Mesothelial cell of epicardium (in vitro differentiated cells): ENCODE results near the gene EDIL3. TPM values are rescaled to one million over a fixed set of nuclear protein-coding genes. Genes with fewer than 3 reads are reported as not detected.

Experiments
- DNase-seq, 2 experiments: peaks; one replicate each; pipeline ENCODE4 v3.0.0; 2021; ENCODE audit warnings: low spot score in 2 of 2; ENCODE audit not compliant: unreplicated experiment in 2 of 2
- H3K27ac Mint-ChIP-seq: 2 replicates; pipeline ENCODE4 v1.8.0; 2021; ENCODE audit warnings: mixed read lengths
- H3K27me3 Mint-ChIP-seq: 2 replicates; pipeline ENCODE4 v1.8.0; 2021; ENCODE audit warnings: low read depth, mixed read lengths
- H3K36me3 Mint-ChIP-seq: 2 replicates; pipeline ENCODE4 v1.8.0; 2021; ENCODE audit warnings: mixed read lengths
- H3K4me1 Mint-ChIP-seq: 2 replicates; pipeline ENCODE4 v1.8.0; 2021; ENCODE audit warnings: mixed read lengths
- H3K4me3 Mint-ChIP-seq: 2 replicates; pipeline ENCODE4 v1.8.0; 2021; ENCODE audit warnings: mild to moderate bottlenecking, moderate library complexity, mixed read lengths
- H3K9me3 Mint-ChIP-seq: 2 replicates; pipeline ENCODE4 v1.8.0; 2021; ENCODE audit warnings: mixed read lengths
- CTCF ChIP-seq: fragments of 200-600 bp; sonication (generic); IDR thresholded peaks from one replicate; pipeline ENCODE4 v1.5.0; 2021; ENCODE audit warnings: antibody characterized with exemption; ENCODE audit not compliant: unreplicated experiment
- total RNA-seq: library from RNA; stranded (reverse); gene quantifications from 3 replicates; pipeline ENCODE4 v1.2.1, GENCODE V29; 2021

Gene EDIL3
- total RNA-seq, 1 donor from 2014 or later = 51.3 TPM

- no peak for TF ChIP-seq CTCF
- H3K27me3 Mint-ChIP-seq = no peaks in the 10 kb centered on the region
- H3K27ac Mint-ChIP-seq = no peak overlapping the region
- no peaks in the 10 kb centered on the region for H3K36me3 Mint-ChIP-seq
- no peak for DNase-seq
- no peaks in the 10 kb centered on the region for H3K4me1 Mint-ChIP-seq
- no peaks in the 10 kb centered on the region for H3K9me3 Mint-ChIP-seq
- H3K4me3 Mint-ChIP-seq = no peak overlapping the region
These were observed 493.4 kb downstream of the EDIL3 start for GRCh38 chr5:83891261-83891660.
